Panc1 (cell line): Measurements from ENCODE around the gene ARPC5L.

Source experiments
- SIN3A ChIP-seq: IDR thresholded peaks from 2 replicates; pipeline ENCODE4 v1.6.1; 2012; ENCODE audit warnings: low read depth, mild to moderate bottlenecking, low read length, moderate library complexity, borderline replicate concordance; ENCODE audit not compliant: insufficient read depth
- TF ChIP-seq, protein P1 (sequence below): fragments of 450-650 bp; IDR thresholded peaks from 2 replicates; pipeline ENCODE4 v1.5.1; 2017; ENCODE audit warnings: mild to moderate bottlenecking

DNA sequence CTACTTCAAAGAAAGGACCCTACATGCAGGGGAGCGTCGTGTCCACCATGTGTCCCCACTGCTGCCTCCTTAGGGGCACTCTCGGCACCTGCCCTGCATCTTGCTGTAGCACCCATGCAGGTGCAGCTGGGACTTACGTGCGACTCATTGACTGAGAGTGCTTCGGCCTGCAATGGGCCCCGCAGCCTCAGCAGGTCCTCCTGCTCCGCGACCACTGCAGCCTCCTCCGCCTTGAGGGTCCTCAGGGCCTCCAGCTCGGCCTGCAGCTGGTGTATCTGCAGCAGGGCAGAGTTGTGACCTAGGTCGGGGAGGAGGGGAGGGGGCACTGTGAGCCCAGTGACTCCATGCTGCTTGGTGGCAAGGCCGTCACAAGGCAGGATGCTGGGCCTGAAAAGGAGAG, 27.1 kb downstream of the ARPC5L start:
- TF ChIP-seq, protein P1, sequence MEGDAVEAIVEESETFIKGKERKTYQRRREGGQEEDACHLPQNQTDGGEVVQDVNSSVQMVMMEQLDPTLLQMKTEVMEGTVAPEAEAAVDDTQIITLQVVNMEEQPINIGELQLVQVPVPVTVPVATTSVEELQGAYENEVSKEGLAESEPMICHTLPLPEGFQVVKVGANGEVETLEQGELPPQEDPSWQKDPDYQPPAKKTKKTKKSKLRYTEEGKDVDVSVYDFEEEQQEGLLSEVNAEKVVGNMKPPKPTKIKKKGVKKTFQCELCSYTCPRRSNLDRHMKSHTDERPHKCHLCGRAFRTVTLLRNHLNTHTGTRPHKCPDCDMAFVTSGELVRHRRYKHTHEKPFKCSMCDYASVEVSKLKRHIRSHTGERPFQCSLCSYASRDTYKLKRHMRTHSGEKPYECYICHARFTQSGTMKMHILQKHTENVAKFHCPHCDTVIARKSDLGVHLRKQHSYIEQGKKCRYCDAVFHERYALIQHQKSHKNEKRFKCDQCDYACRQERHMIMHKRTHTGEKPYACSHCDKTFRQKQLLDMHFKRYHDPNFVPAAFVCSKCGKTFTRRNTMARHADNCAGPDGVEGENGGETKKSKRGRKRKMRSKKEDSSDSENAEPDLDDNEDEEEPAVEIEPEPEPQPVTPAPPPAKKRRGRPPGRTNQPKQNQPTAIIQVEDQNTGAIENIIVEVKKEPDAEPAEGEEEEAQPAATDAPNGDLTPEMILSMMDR: no peak
- TF ChIP-seq SIN3A: no peak
